H9 (cell line): ENCODE results near the gene CCR7. TPM values are rescaled to one million over a fixed set of nuclear protein-coding genes. Genes with fewer than 3 reads are reported as not detected.
A peak's percentile ranks its signal among the peaks of the same experiment; 100 is the strongest.

Source experiments
- DNase-seq: peaks from one replicate; pipeline ENCODE4 v3.0.0-alpha.2; 2017
- H2AFZ ChIP-seq: one replicate; pipeline ENCODE4 v1.6.1; 2013; ENCODE audit warnings: mild to moderate bottlenecking, low read length, control low read depth, moderate library complexity
- H2AK5ac ChIP-seq: 2 replicates; pipeline ENCODE4 v1.6.1; 2013; ENCODE audit warnings: low read length, control low read depth, mixed read lengths; ENCODE audit not compliant: insufficient read length
- H2BK120ac ChIP-seq: one replicate; pipeline ENCODE4 v1.6.1; 2013; ENCODE audit warnings: low read depth, mild to moderate bottlenecking, low read length, control low read depth, inconsistent platforms; ENCODE audit not compliant: poor library complexity, severe bottlenecking
- H2BK12ac ChIP-seq: 2 replicates; pipeline ENCODE4 v1.6.1; 2013; ENCODE audit warnings: low read length, control low read depth, mixed read lengths, low read depth; ENCODE audit not compliant: insufficient read length
- H2BK15ac ChIP-seq: 2 replicates; pipeline ENCODE4 v1.6.1; 2013; ENCODE audit warnings: low read depth, low read length, control low read depth
- H2BK20ac ChIP-seq: one replicate; pipeline ENCODE4 v1.6.1; 2013; ENCODE audit warnings: low read depth, mild to moderate bottlenecking, low read length, control low read depth, inconsistent platforms; ENCODE audit not compliant: poor library complexity, severe bottlenecking
- H2BK5ac ChIP-seq: 2 replicates; pipeline ENCODE4 v1.6.1; 2013; ENCODE audit warnings: low read length, control low read depth, mixed read lengths; ENCODE audit not compliant: insufficient read length
- H3K14ac ChIP-seq: 2 replicates; pipeline ENCODE4 v1.6.1; 2013; ENCODE audit warnings: low read length, control low read depth; ENCODE audit not compliant: insufficient read depth
- H3K18ac ChIP-seq: 2 replicates; pipeline ENCODE4 v1.6.1; 2013; ENCODE audit warnings: low read depth, mild to moderate bottlenecking, mixed read lengths, low read length, control low read depth; ENCODE audit not compliant: insufficient read length
- H3K23ac ChIP-seq: 2 replicates; pipeline ENCODE4 v1.6.1; 2013; ENCODE audit warnings: low read length, control low read depth, mixed read lengths, low read depth; ENCODE audit not compliant: insufficient read length
- H3K23me2 ChIP-seq: 2 replicates; pipeline ENCODE4 v1.6.1; 2013; ENCODE audit warnings: low read depth, mild to moderate bottlenecking, mixed read lengths, low read length, control low read depth; ENCODE audit not compliant: insufficient read length, poor library complexity, severe bottlenecking
- H3K27ac ChIP-seq: 2 replicates; pipeline ENCODE4 v1.5.1; 2013; ENCODE audit warnings: low read length, control low read depth, mixed read lengths, low read depth; ENCODE audit not compliant: insufficient read length
- H3K27me3 ChIP-seq: 2 replicates; pipeline ENCODE4 v1.6.1; 2013; ENCODE audit warnings: low read length, control low read depth, inconsistent platforms; ENCODE audit not compliant: insufficient read depth
- H3K4ac ChIP-seq: 2 replicates; pipeline ENCODE4 v1.6.1; 2013; ENCODE audit warnings: low read depth, mild to moderate bottlenecking, control low read depth, inconsistent platforms, low read length, moderate library complexity
- H3K4me1 ChIP-seq: 2 replicates; pipeline ENCODE4 v1.6.1; 2013; ENCODE audit warnings: low read length, control low read depth, inconsistent platforms; ENCODE audit not compliant: insufficient read depth
- H3K4me2 ChIP-seq: 2 replicates; pipeline ENCODE4 v1.6.1; 2013; ENCODE audit warnings: low read length, control low read depth, mixed read lengths; ENCODE audit not compliant: insufficient read length, insufficient read depth
- H3K56ac ChIP-seq: 2 replicates; pipeline ENCODE4 v1.6.1; 2013; ENCODE audit warnings: low read depth, mild to moderate bottlenecking, mixed read lengths, low read length, control low read depth; ENCODE audit not compliant: insufficient read length
- H3K79me1 ChIP-seq: 2 replicates; pipeline ENCODE4 v1.6.1; 2013; ENCODE audit warnings: low read depth, mild to moderate bottlenecking, moderate library complexity, low read length, control low read depth, inconsistent platforms; ENCODE audit not compliant: insufficient read depth, poor library complexity, severe bottlenecking
- H3K79me2 ChIP-seq: 2 replicates; pipeline ENCODE4 v1.6.1; 2013; ENCODE audit warnings: low read length, control low read depth, inconsistent platforms; ENCODE audit not compliant: insufficient read depth
- H3K9ac ChIP-seq: 2 replicates; pipeline ENCODE4 v1.6.1; 2013; ENCODE audit warnings: low read length, control low read depth, mixed read lengths; ENCODE audit not compliant: insufficient read length; ENCODE audit errors: extremely low read depth
- H3K9me3 ChIP-seq: one replicate; pipeline ENCODE4 v1.6.1; 2013; ENCODE audit warnings: low read depth, low read length, inconsistent platforms; ENCODE audit not compliant: control insufficient read depth
- H3T11ph ChIP-seq: one replicate; pipeline ENCODE4 v1.6.1; 2013; ENCODE audit warnings: mild to moderate bottlenecking, low read length, control low read depth, inconsistent platforms
- H4K20me1 ChIP-seq: one replicate; pipeline ENCODE4 v1.6.1; 2013; ENCODE audit not compliant: control insufficient read depth, insufficient read length, insufficient read depth
- H4K5ac ChIP-seq: 2 replicates; pipeline ENCODE4 v1.6.1; 2013; ENCODE audit warnings: low read depth, mild to moderate bottlenecking, mixed read lengths, low read length, control low read depth; ENCODE audit not compliant: insufficient read length
- H4K8ac ChIP-seq: replicated peaks from 2 replicates; pipeline ENCODE4 v1.6.1; 2013; ENCODE audit warnings: low read length, control low read depth, mixed read lengths, low read depth; ENCODE audit not compliant: insufficient read length
- H4K91ac ChIP-seq: 2 replicates; pipeline ENCODE4 v1.6.1; 2013; ENCODE audit warnings: low read depth, mild to moderate bottlenecking, moderate library complexity, mixed read lengths, low read length, control low read depth; ENCODE audit not compliant: insufficient read length
- H3K27ac Mint-ChIP-seq, 3 experiments: 2 replicates in 2 of 3; 3 replicates in 1 of 3; pipeline ENCODE4 v1.8.0; 2020 to 2021; ENCODE audit warnings: mixed read lengths in 3 of 3, mild to moderate bottlenecking in 1 of 3, moderate library complexity in 1 of 3
- H3K27me3 Mint-ChIP-seq: 2 replicates; pipeline ENCODE4 v1.8.0; 2021; ENCODE audit warnings: low read depth, mild to moderate bottlenecking, moderate library complexity, mixed read lengths
- H3K36me3 Mint-ChIP-seq, 3 experiments: 2 replicates in 2 of 3; 3 replicates in 1 of 3; pipeline ENCODE4 v1.8.0; 2020 to 2021; ENCODE audit warnings: low read depth in 3 of 3, mixed read lengths in 3 of 3; ENCODE audit not compliant: insufficient read depth in 1 of 3
- H3K4me1 Mint-ChIP-seq, 2 experiments: 2 replicates each; pipeline ENCODE4 v1.8.0; 2020; ENCODE audit warnings: mixed read lengths in 2 of 2
- H3K4me3 Mint-ChIP-seq, 2 experiments: 2 replicates in 1 of 2; 3 replicates in 1 of 2; pipeline ENCODE4 v1.8.0; 2020 to 2021; ENCODE audit warnings: mild to moderate bottlenecking in 2 of 2, mixed read lengths in 2 of 2, moderate library complexity in 1 of 2
- H3K9me3 Mint-ChIP-seq, 2 experiments: 2 replicates in 1 of 2; 3 replicates in 1 of 2; pipeline ENCODE4 v1.8.0; 2020; ENCODE audit warnings: mild to moderate bottlenecking in 2 of 2, mixed read lengths in 2 of 2, moderate library complexity in 1 of 2
- CTCF ChIP-seq: fragments of 200-600 bp; sonication (generic); conservative IDR thresholded peaks from 3 replicates; pipeline ENCODE4 v1.8.0; 2021; ENCODE audit warnings: antibody characterized with exemption, mild to moderate bottlenecking
- WGBS: extraction: QIAGEN DNeasy Blood & Tissue Kit; methylation state at CpG from one replicate; pipeline ENCODE4 v1.1.7; 2013; ENCODE audit warnings: missing lambda C conversion rate, low lambda C conversion rate, mixed read lengths; ENCODE audit not compliant: insufficient read length; ENCODE audit errors: extremely low coverage; 5-methylcytosine and 5-hydroxymethylcytosine counted together
- total RNA-seq: library from RNA; stranded (reverse); gene quantifications from 2 replicates; pipeline ENCODE4 v1.2.1, GENCODE V29; 2021

Gene CCR7
- total RNA-seq, 1 experiment from 2014 or later = 0.31 TPM

GRCh38 chr17:40548491-40548981 is 16.7 kb downstream of the CCR7 start:
- H3K27me3 ChIP-seq = no peaks in the 10 kb centered on the region
- H3K23me2 ChIP-seq = no peaks in the 10 kb centered on the region
- no peaks in the 10 kb centered on the region for H3K79me2 ChIP-seq
- H3K79me1 ChIP-seq = no peaks in the 10 kb centered on the region
- H2BK15ac ChIP-seq = no peak overlapping the region
- H2AK5ac ChIP-seq = no peak overlapping the region
- H2BK120ac ChIP-seq = no peak overlapping the region
- Mint-ChIP-seq H3K4me3 (no peak overlapping the region), H3K36me3 (no peaks in the 10 kb centered on the region), H3K27ac (no peak overlapping the region; a peak in 1 of 7 replicates), H3K27me3 (no peaks in the 10 kb centered on the region; the same call in 1 of the 2 replicates), H3K4me1 (peaks cover 10 to 24% of the 10 kb centered on the region in 2 experiments), H3K9me3 (peaks cover 0 to 3% of the 10 kb centered on the region in 2 experiments; a peak in 1 of 5 replicates)
- peak; percentile 25 for DNase-seq
- no peaks in the 10 kb centered on the region; the same call in 1 of the 2 replicates for H3K4me1 ChIP-seq
- no peaks in the 10 kb centered on the region for H4K20me1 ChIP-seq
- H4K91ac ChIP-seq = no peak overlapping the region
- no peak overlapping the region for H4K5ac ChIP-seq
- H3K9ac ChIP-seq = no peak overlapping the region
- no peaks in the 10 kb centered on the region for H3K9me3 ChIP-seq
- H3K56ac ChIP-seq = no peak overlapping the region
- H3K4ac ChIP-seq = no peak overlapping the region
- TF ChIP-seq CTCF = no peak
- H2BK20ac ChIP-seq = no peak overlapping the region
- H3K23ac ChIP-seq = no peak overlapping the region
- no CpG with 5 or more reads among the region's 9 CpGs for WGBS
- H4K8ac ChIP-seq = peak overlapping the region; percentile 67
- no peak overlapping the region for H3K18ac ChIP-seq
- no peak overlapping the region for H3K4me2 ChIP-seq
- H2AFZ ChIP-seq = no peak overlapping the region
- no peak overlapping the region for H3T11ph ChIP-seq
- no peak overlapping the region for H2BK12ac ChIP-seq
- H3K14ac ChIP-seq = no peak overlapping the region
- H3K27ac ChIP-seq = no peak overlapping the region
- no peak overlapping the region for H2BK5ac ChIP-seq
